Smooth muscle cell of the brain vasculature (primary cell): Measurements from ENCODE around the gene PSMD6.

Experiments used
- DNase-seq: peaks from one replicate; pipeline ENCODE4 v3.0.0-alpha.2; 2012; ENCODE audit warnings: low read depth, low spot score

The PSMD6 gene

DNA sequence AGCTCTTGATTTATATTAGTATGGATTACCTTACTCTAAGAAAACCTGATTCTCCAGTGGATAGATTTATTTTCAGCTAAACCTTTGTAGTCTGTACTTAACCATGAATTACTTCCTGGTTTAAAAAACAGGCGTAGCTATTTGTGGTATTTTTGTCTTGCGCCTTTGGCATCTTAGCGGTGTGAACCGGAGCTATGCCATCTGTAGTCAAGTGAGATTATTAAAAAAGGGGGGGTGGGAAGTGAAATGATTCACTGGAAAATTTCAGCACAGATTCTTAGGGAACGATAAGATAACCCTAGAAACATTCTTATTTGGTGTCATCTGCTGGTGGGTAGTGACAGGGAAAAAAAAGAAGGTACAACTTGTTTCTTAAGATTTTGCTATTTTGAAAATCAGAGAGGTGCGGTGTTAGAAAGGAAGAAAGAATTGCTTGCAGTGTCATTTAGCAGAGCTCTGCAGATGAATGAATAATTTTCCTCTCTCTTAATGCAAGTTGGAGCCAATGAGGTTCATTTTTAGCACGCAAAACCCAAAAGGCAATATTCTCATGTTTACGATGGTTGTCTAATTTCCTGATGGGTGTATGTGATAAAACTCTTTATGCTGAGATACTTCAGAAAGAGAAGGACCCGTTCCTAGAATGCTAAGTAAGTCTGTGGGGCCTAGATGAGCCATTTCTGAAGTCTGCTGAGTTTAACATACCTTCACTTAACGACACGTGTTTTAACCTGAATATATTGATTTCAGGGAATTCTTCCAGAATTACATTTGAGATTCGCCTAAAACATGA is 44.0 kb downstream of the PSMD6 start:
- DNase-seq: no peak

DNA sequence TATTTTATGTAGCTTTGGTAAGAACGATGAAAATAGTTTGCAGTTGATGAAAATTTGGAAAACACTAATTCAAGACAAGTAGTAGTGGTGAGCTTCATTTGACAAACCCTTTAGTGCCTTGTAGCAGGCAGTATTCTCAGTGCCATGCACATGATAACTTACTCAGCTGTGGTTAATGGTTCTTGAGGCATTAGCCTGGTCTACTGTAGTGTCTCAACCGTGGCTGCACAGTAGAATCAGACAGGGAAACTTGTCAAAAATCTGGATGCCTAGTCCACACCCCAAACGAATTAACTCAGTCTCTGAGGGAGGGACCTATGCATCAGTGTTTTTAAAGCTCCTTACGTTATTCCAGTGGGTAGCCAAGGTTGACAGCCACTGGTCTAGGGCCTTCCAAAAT is 45.4 kb downstream of the PSMD6 start:
- DNase-seq: no peak

DNA sequence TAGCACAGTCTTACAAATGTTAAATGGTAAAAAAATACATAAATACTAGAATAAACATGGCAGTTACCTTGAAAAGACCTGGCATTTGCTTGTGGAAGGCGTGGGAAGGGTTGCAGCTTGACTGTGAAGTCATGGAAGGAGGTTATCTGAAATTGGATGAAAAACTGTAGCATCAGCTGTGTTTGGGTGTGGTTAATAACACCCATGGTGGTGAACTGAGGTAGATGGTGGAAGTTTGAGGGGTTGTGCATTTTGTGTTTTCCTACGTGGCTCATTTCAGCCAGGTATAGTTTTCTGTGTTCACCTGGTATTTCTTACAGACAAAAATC is 46.5 kb downstream of the PSMD6 start:
- no peak for DNase-seq

DNA sequence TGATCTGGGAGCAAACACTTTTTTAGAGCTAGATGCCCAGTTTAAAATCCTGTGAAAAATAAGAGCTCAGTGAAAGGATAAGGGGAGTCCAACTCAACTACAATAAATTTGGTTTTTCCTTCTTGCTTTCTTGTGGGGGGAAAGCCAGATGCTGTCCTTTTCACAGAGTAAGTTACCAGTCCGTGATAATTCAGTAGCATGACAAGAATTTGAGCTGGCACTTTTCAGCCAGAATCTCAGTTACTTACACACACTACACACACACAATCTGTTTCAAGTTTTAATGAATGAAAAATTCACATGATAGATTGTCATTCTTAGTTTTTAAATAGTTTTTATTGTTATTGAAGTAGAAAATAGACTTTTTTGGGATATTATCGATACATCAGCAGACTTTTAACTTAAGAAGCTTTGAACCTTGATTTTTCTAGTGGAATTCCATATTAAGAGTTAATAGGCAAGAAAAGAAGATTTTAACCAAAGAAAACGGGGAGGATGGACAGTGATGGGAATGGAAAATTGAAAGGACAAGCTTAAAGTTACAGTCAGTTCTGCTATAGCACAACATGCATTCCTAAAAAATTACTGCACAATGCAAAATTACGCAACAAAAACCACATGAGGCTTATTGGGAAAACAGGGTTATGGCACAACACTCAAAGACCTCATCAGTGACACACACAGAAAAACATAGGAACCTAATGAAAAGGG is 47.0 kb downstream of the PSMD6 start:
- DNase-seq: peak; percentile 67

DNA sequence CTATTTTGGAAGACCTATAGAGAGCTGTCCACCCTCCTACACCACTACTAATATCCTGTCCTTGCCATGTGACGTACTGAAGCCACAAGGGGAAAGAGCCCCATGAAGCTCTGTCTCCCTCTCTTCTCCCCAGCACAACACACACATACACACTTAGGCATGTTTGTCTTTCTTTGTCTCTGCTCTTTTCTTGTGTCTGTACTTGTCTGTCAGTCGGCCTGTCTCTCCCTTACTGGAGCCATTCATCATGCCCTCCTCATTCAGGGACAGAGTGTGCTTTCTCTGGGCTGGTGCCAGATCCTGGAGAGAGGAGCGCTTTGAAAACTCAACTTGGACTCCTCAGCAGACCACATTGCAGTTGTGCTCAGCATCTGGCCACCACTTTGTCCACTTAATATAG is 47.6 kb downstream of the PSMD6 start:
- peak; percentile 75 for DNase-seq

DNA sequence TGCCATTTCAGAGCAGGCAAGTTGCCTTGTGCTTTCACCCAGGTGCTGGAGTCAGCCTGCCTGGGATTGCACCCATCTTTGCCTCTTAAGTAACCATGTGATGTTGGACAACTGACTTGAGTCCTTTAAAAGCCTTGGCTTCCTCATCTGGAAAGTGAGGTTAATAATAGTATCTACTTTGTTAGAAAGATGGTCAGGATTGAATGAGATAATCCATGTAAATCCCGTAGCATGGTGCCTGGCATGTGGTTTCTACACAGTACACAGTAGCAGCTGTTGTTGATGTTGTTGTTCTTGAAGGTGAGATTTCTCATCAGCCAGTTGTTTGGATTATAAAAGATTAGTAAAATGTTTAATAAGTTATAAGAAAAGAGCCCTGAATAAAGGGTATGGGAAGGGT is 48.8 kb downstream of the PSMD6 start:
- no peak for DNase-seq

DNA sequence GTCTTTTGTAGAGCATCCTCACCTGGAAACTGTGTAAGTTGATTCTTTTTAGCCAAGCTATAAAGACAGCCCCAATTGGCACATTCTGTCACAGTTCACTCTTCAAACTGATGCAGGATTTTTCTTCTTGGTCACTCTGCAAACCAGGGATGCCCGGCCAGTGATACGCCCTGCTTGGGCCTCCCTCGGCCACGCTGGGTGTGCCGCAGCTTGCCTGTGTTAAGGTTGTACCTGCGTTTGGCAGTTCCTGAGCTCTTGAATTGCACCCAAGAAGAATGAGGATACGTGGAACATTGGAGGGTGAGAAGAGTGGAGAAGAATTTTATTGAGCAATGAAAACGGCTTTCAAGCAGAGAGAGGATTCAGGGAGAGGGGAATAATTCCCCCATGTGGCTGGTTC is 49.9 kb downstream of the PSMD6 start:
- DNase-seq: no peak

DNA sequence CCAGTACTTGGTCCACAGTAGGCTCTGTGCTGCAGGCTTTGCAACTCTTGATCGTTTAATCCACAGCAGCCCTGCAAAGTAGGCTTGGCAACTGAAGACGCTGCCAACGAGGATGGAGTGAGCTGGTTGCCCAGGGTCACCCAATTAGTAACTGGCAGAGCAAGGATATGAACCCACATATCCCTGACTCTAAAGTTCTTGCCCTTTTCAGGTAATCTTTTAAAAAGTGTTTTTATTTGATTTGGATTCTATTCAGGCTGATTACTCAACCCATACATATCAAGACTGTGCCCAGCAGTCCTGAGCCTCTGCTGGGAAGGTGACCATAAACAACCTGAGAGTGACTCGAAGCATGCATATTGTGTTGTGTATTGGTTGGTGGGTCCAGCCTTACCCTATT is 50.3 kb downstream of the PSMD6 start:
- no peak for DNase-seq

DNA sequence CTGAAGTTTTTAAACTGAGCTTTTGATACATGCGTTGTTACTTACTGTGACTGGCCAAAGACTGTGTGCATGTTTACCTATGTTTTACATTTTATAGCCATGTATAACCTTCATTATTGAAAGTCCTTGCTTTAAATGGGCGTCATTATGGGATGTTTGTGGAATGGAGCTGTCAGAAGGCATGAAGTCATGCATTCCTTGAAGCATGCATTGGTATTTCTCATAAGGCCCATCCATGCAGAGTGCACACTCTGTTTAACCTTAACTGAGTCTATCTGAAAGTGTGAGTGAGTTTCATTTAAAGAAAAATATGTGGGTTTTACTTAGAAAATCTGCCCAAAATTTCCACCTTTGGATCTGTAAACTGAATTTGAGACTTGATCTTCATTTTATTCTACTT is 51.1 kb downstream of the PSMD6 start:
- no peak for DNase-seq

DNA sequence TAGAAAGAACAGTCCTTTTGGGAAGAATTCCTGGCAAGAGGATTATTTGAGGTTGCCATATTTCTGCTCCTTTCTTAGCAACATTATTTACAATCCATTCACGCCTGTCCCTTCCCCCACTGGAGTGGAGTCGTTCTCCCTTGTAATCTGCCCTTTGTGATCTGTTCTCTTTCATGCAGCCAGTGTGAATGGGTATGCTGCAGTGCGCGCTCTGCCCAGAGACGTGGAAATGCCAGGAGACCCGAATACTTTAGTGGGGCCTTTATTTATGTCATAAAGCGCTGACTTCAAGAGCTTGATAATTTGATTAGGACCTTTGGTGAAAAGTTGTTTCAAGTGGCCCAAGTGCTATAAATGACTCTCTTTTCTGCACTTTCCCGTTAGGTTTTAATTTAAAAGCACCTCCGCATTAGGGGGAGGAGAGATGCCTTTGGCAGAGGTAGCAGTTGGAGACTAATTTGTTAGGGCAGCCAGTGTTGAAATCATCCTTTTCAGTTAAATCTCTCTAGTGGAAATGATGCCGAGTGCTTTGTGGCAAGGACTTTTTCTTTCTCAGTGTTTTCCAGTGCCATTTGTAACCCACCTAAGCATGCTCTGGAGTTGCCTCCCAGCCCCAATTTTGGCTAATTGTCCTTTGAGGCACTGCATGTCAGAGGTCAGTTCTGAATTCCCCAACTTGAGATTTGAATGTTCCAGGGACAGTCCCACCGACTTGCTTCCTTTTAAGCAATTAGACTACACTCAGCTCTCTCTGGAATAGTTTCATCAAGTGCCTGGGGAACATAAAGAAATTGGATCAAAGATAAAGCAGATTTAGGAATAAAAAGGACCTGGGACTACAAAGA is 52.4 kb downstream of the PSMD6 start:
- DNase-seq: no peak

DNA sequence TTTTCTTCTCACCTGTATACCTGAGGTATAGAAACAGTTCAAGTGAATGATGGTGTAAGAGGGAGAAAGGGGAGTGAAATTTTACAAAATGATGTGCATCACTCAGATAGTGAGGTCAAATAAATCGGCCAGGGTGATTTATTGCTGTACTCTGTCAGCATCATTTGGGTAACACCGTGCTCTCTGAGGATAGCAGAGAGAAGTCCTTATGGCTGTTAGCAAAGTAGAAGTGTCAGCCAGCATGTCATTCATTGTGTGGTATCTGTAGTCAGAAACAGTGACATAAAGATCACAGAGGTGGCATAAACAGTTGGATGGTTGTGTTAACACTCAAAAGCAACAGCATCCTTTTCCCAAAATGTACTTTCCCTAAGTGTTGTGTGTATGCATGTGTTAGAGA is 53.4 kb downstream of the PSMD6 start:
- DNase-seq: no peak

DNA sequence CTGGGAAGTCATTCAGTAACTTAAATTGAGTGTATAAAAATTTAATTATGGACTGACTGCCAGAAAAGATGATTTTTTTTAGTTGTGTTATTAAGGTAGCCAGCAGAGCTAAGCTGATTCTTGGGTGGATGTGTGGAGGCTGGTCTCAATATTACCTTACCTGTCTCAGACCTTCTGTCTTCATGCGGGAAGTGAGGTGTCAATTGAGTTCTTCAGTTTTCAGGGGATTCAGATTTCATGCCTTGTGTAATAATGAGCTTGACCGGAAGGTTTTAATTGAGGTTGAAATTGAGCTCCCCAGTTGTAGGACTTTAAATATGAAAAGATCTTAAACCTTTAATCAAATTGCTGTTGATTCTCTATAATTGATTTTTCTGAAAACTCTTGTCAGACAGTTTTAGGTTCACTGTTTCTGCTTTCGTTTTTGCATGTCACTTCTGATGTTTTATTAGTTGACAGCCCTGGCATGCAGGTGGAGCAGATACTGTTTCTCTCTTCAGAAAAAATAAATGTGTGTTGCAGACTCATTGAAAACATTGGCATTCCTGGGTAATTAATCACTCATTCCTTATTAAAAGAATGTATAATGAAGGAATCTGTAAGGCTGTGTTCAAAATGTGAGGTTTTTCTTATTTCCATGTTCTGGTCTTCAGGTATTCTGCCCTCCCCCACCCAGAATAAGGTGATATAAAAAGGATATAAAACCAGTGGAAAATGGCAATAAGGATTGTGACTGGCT is 54.5 kb downstream of the PSMD6 start:
- no peak for DNase-seq

DNA sequence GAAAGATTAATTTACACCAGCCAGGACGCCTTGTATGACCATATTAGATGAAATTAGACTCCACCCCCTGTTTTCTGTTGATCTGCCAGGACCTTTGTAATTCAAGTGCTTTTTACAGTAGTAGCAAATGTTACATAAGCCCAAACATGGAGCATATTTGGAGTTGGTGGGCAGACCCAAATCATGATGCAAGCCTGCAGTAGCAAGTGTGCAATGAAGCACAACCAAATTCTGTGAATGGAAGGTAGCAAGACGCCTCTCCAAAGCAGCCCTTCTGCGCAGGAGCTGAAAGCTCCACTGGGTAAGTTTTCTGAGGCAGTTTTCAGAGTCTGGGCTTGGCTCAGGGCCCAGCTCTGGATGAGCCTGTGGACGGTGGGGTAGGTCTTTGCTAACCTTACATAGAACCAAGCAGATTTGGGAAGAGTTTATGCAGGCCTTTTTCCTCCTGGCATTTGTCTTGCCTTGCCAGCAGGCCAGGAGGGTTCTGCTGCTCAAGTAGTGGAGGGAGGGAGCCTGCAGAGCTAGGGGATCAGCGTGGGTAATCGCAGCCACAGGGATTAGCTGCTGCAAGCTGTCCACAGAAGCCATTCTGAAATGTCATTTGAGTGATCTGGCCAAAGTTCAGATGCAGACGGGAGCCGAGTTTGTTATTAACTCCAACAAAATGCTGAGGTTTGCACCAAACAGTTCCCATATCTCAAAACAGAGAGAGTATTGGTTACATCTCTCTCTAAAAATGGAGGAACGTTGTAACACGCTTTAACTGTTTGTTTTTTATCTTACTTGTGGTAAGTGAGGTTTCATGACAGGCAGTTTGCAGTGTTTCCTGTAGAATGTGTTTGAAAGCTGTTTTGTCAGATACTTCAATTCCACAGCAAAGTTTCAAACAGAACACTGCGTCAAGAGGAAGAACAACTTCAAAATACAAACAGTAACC is 55.4 kb downstream of the PSMD6 start:
- no peak for DNase-seq

DNA sequence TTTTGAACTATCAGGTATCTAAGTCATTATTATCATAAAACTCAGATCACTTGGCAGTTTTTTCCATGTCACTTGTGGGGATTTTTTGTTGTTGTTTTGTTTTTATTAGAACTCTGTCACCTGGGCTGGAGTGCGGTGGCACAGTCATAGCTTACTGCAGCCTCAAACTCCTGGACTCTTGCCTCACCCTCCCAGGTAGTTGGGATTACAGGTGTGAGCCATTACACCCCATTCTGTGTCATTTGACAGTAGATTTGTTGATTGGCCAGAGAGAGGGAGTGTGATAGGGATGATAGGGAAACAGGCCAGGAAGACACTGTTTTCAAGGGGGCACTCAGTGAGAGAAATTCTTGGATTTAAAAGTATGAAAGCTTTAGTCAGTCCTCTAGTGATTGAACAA is 56.4 kb downstream of the PSMD6 start:
- DNase-seq: no peak

DNA sequence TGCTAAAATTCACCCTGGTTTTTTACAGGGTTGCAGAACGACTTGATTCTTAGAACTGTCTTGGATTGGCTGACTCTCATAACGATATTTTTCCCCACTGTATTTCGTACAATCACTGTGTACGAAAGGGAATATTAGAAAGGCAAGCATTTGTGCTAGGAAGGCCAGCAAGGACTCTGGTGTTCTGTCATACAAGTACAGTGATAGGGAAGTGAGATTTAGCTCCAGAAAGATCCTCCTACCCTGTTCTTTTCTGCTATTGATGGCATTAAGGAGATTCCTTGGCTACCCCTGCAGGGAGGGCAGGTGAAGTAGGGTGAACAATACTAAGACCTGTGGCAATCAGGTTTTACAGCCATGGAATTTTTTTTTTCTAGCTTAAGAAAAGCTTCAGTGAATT is 57.3 kb downstream of the PSMD6 start:
- no peak for DNase-seq

DNA sequence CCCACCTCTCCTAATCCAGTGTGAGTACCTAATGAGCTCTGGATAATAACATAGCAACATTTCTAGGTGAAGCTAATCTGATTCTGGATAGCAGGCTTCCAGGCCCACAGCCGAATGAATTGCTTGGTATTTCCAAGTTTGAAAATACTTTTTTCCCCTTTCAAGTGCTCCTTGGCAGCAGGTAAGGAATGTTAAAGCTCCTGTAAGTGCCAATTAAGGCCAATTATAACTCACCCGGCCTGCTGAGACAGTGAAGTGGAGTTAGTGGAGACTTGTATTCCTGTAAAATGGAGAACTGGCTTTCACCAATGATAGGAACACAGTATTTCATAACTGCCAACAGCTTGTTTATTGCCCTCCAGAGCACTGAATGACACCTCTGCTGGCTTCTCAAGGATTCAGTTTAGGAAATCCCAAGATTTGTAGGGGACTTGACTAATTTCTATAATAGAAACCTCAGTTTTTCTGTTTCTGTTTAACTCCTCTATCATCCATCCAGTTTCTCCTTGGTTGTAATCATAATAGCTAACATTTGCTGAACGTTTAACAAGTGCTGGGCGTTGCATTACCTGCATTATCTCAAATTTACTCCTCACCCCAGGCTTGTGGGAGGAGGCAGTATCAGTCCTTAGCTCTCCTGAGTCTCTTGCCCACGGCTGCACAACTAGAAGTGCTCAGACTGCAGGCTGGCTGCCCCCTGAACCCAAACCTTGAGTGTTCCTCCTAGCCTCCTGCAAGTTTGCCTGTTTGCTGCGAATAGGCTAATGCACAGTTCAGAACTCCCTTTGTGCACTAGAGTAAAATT is 58.4 kb downstream of the PSMD6 start:
- DNase-seq: no peak

DNA sequence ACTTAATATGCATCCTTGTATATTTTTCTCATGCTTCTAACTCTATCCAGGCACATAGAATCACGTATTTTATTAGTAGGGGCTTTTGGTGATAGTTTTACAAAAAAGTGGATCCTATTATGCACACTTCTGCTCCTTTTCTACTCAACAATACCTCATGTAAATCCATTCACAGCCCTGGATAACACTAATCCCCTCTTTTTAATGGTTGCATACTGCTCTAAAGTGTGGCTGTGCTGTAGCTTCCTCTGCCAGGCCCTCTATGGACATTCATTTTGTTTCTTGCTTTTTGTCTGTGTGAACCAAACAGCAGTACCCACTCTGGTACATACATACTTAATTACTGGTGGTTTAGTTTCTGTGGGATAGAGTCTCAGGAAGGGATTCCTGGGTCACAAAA is 59.8 kb downstream of the PSMD6 start:
- no peak for DNase-seq

DNA sequence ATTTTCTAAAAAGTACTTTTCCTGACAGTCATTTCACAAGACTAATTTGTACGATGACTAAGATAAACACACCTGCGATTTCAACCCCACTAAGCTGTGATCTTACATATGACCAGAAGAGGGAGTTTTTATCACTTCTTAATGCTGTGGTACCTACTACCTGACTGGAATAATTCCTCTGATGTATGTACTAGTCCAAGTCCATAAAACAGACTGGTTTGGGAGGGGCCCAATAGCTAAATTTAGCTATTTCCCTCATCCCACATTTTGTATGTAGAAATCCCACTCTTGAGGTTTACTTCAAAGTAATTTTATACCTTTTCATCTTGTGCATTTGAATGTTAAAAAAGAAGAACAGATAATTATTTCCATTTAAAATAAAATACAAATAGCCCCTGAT is 61.4 kb downstream of the PSMD6 start:
- no peak for DNase-seq
